ENCODE data around the gene HPCA.
A peak's percentile ranks its signal among the peaks of the same experiment; 100 is the strongest.

The HPCA gene

DNA sequence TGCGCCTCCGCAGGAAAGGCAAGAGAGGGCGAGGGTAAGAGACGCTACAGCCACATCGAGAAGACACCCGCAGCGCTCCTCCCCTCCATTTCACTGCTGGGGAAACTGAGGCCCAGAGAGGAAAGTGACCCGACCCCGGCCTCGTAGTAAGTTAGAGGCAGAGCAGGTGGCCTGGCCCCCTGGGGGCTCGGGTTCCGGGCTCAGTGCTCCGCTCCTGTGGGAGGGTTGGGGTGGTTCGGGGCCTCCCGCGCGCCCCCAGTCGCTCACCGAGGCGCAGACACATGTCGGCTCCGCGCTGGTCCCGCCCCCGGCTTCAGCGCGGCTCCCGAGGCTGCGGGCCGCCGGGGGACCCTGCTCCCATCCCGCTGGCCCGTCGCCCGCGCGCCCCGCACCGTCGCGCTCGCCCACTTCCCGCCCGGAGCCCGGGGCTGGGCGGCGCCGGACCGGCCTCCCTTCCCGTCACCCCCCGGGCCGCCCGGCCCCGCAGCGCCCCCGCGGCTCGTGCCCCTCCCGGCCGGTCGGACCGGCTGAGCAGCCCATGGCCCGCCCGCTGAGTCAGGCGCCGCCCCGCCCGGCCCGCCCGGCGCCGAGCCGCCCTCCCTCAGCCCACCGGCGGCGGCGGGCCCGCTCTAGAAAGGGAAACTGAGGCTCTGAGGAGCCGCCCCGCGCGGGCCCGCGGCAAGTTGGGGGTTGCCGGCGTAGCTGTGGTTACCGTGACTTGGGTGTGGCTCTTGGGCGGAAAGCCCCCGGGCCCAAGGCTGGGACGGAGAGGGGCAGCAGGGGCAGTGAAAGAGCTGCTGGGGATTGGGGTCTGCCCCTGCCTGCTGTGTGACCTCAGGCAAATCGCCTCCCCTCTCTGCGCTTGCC lies 14.9 kb downstream of the HPCA start, which contains the start of gene TMEM54:
Gene TMEM54, minus strand, starts transcription at position 434 of the 867 bp plus-strand sequence. Its CDS starts 151 bp downstream, at position 283.
- ATAC-seq (ENCODE audit: low read depth) (peak; percentile 58), DNase-seq (ENCODE audit: low spot score) (peak; percentile 49)
- H3K36me3 ChIP-seq (ENCODE audit: low read depth), result no peaks in the 10 kb centered on the region
- H3K9me3 ChIP-seq (ENCODE audit: severe bottlenecking), result no peaks in the 10 kb centered on the region
- no peaks in the 10 kb centered on the region for H3K4me1 ChIP-seq (ENCODE audit: insufficient read depth, poor library complexity, severe bottlenecking)
- no peak within 1 kb of the TSS for H3K27ac ChIP-seq (ENCODE audit: poor library complexity, severe bottlenecking)
- no peaks in the 10 kb centered on the region for H3K27me3 ChIP-seq (ENCODE audit: insufficient read depth, poor library complexity, severe bottlenecking)
- peak within 1 kb of the TSS; percentile 81 for H3K4me3 ChIP-seq (ENCODE audit: severe bottlenecking)
- TF ChIP-seq, protein P1, sequence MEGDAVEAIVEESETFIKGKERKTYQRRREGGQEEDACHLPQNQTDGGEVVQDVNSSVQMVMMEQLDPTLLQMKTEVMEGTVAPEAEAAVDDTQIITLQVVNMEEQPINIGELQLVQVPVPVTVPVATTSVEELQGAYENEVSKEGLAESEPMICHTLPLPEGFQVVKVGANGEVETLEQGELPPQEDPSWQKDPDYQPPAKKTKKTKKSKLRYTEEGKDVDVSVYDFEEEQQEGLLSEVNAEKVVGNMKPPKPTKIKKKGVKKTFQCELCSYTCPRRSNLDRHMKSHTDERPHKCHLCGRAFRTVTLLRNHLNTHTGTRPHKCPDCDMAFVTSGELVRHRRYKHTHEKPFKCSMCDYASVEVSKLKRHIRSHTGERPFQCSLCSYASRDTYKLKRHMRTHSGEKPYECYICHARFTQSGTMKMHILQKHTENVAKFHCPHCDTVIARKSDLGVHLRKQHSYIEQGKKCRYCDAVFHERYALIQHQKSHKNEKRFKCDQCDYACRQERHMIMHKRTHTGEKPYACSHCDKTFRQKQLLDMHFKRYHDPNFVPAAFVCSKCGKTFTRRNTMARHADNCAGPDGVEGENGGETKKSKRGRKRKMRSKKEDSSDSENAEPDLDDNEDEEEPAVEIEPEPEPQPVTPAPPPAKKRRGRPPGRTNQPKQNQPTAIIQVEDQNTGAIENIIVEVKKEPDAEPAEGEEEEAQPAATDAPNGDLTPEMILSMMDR (IDR thresholded peaks at IDR 0.05; ENCODE audit: poor library complexity, severe bottlenecking), result peak; percentile 22

DNA sequence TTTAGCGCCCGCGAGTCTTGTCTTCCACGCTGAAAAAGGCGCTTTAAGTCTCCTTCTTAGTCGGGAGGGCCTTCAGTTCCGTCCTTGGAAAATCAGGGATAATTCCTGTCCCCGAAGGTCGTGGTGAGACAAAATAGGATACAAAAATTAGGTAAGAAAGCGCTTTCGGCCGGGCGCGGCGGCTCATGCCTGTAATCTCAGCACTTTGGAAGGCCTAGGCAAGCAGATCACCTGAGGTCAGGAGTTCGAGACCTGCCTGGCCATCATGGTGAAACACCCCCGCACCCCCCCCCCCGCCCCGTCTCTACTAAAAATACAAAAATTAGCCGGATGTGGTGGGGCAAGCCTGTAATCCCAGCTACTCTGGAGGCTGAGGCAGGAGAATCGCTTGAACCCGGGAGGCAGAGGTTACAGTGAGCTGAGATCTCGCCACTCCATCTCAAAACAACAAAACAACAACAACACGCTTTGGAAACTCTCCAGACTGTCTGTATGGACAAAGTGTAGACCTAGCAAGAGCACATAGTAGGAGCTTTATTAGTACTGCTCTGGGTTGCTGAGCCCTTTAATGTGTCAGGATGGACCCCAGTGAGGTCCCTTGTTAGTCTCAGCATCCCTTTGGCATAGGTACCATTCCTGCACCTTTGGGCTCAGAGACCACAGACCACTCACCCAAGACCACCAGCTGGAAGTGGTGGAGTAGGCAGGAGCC lies 15.7 kb downstream of the HPCA start:
- Histone ChIP-seq H3K9me3 (ENCODE audit: severe bottlenecking) (no peaks in the 10 kb centered on the region), H3K27me3 (ENCODE audit: insufficient read depth, poor library complexity, severe bottlenecking) (no peaks in the 10 kb centered on the region), H3K36me3 (ENCODE audit: low read depth) (no peaks in the 10 kb centered on the region), H3K4me1 (ENCODE audit: insufficient read depth, poor library complexity, severe bottlenecking) (no peaks in the 10 kb centered on the region), H3K27ac (ENCODE audit: poor library complexity, severe bottlenecking) (no peak overlapping the region), H3K4me3 (ENCODE audit: severe bottlenecking) (peak overlapping the region; percentile 81)
- DNase-seq (ENCODE audit: low spot score), result peak; percentile 29
- TF ChIP-seq, protein P1 (IDR thresholded peaks at IDR 0.05; ENCODE audit: poor library complexity, severe bottlenecking), result no peak
- no peak for ATAC-seq (ENCODE audit: low read depth)

DNA sequence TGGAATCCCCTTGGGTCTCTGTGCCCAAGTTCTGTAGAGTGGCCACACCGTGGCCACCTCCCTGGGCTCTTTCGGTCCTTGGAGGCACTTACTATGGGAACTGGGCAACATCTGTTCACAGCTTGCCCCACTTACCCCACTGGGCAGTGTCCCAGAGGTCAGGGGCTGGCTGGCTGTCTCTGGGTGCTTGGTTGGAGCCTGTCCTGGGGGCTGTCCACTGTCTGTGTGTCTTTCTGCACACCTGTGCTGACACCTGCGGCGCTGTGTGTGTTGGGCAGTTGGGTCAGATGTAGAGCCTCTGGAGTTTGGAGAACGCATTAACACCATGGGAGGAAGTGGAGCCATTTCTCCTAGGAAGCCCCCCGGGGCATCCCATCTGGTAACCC lies 16.2 kb downstream of the HPCA start:
- ATAC-seq (ENCODE audit: low read depth) (no peak), DNase-seq (ENCODE audit: low spot score) (peak; percentile 19)
- no peaks in the 10 kb centered on the region for H3K36me3 ChIP-seq (ENCODE audit: low read depth)
- no peak overlapping the region for H3K27ac ChIP-seq (ENCODE audit: poor library complexity, severe bottlenecking)
- TF ChIP-seq, protein P1 (IDR thresholded peaks at IDR 0.05; ENCODE audit: poor library complexity, severe bottlenecking), result no peak
- no peaks in the 10 kb centered on the region for H3K9me3 ChIP-seq (ENCODE audit: severe bottlenecking)
- H3K4me3 ChIP-seq (ENCODE audit: severe bottlenecking), result no peak overlapping the region
- no peaks in the 10 kb centered on the region for H3K27me3 ChIP-seq (ENCODE audit: insufficient read depth, poor library complexity, severe bottlenecking)
- H3K4me1 ChIP-seq (ENCODE audit: insufficient read depth, poor library complexity, severe bottlenecking), result no peaks in the 10 kb centered on the region

DNA sequence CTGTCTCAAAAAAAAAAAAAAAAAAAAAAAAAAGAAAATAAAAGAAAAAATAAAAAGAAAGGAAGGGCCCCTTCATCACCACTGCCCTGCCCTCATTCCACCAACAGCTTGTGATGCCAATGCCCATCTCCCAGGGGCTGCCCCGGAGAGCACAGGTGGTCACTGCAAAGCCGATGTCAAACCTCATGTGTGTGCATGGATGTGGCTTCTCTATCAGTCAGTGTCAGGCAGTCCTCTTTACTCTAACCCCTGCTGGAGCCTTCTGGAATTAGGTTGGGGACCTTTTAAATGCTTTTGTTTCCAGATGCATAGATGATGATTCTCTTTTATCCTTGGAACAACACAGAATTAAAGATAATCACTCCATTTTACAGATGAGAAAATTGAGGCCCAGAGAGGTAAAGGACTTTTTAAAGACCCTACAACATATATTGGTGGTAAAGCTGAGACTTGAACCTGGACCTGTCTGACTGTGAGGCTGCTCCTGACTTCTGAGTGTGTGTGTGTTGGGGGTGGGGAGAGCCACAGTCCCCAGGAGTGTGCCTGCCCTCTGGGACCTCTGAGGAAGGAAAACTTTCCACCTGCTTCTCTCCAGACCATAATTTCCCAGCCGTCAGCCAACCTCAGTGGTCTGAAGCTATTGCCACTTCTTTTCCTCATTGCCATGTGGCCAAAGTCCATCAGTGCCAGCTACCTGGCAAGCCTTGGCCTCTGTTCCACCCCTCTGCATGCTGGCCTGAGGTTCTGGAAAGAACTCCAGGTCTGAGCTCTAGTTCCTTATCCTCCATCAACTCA lies 17.9 kb downstream of the HPCA start:
- Histone ChIP-seq H3K4me1 (ENCODE audit: insufficient read depth, poor library complexity, severe bottlenecking) (no peaks in the 10 kb centered on the region), H3K27ac (ENCODE audit: poor library complexity, severe bottlenecking) (no peak overlapping the region), H3K9me3 (ENCODE audit: severe bottlenecking) (no peaks in the 10 kb centered on the region), H3K4me3 (ENCODE audit: severe bottlenecking) (no peak overlapping the region), H3K36me3 (ENCODE audit: low read depth) (no peaks in the 10 kb centered on the region), H3K27me3 (ENCODE audit: insufficient read depth, poor library complexity, severe bottlenecking) (no peaks in the 10 kb centered on the region)
- ATAC-seq (ENCODE audit: low read depth) (no peak), DNase-seq (ENCODE audit: low spot score) (no peak)
- TF ChIP-seq, protein P1 (IDR thresholded peaks at IDR 0.05; ENCODE audit: poor library complexity, severe bottlenecking), result no peak

All from RWPE2 (cell line).